ENCODE measurements around the gene SEC24A.

DNA sequence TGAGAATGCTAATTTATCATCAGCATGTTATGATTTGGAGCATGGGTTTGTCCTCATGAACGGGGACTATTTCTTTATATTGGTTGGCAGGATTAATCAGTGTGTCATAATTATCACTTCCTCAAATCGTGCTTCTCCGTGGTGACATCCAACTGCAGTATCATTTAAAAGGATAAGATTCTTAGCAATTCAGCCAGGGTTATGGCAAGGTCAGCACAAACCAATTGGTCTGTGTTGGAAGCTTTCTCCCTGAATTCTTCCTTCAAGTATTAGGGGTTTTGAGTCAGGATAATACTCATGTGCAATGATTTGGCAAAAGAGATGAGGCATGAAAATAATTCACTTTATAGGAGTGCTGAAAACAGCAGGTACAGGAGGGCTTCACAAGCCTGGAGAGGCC is 84.2 kb downstream of the SEC24A start:
- TF ChIP-seq, protein P1, sequence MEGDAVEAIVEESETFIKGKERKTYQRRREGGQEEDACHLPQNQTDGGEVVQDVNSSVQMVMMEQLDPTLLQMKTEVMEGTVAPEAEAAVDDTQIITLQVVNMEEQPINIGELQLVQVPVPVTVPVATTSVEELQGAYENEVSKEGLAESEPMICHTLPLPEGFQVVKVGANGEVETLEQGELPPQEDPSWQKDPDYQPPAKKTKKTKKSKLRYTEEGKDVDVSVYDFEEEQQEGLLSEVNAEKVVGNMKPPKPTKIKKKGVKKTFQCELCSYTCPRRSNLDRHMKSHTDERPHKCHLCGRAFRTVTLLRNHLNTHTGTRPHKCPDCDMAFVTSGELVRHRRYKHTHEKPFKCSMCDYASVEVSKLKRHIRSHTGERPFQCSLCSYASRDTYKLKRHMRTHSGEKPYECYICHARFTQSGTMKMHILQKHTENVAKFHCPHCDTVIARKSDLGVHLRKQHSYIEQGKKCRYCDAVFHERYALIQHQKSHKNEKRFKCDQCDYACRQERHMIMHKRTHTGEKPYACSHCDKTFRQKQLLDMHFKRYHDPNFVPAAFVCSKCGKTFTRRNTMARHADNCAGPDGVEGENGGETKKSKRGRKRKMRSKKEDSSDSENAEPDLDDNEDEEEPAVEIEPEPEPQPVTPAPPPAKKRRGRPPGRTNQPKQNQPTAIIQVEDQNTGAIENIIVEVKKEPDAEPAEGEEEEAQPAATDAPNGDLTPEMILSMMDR (conservative IDR thresholded peaks at IDR 0.05 in 1 of 2, IDR thresholded peaks at IDR 0.05 in 1 of 2; ENCODE audit: extremely low read depth in 1 of 2, insufficient read depth in 1 of 2, low read depth in 1 of 2, low read length in 2 of 2) = no peak
- no peak for TF ChIP-seq EZH2 (IDR thresholded peaks at IDR 0.05; ENCODE audit: borderline replicate concordance, low read length)
